H1 (cell line): Measurements from ENCODE around the gene DYNC1LI1.

Source experiments
- ASH2L ChIP-seq: fragments of 200-600, 300-600 bp; sonication (generic); IDR thresholded peaks from one replicate; pipeline ENCODE4 v1.7.1; 2017; ENCODE audit warnings: low read length
- EZH2 ChIP-seq: fragments of 200-600 bp; sonication (generic); IDR thresholded peaks from 2 replicates; pipeline ENCODE4 v1.7.1; 2012; ENCODE audit warnings: low read depth, mild to moderate bottlenecking, moderate library complexity, low read length, inconsistent platforms; ENCODE audit not compliant: severe bottlenecking
- MAFK ChIP-seq: IDR thresholded peaks from 2 replicates; pipeline ENCODE4 v1.6.1; 2012; ENCODE audit warnings: low read depth, mild to moderate bottlenecking, improper control_type of control experiment, low read length
- POLR2A ChIP-seq, 2 experiments: IDR thresholded peaks; 1 replicate in 1 of 2; 2 replicates in 1 of 2; pipeline ENCODE4 v1.6.1; 2011; ENCODE audit warnings: low read depth in 2 of 2, low read length in 2 of 2, mild to moderate bottlenecking in 2 of 2; ENCODE audit errors: control extremely low read depth in 1 of 2
- POLR2AphosphoS5 ChIP-seq: IDR thresholded peaks from 2 replicates; pipeline ENCODE4 v1.6.1; 2011; ENCODE audit warnings: low read depth, low read length
- SP2 ChIP-seq: IDR thresholded peaks from 2 replicates; pipeline ENCODE4 v1.6.1; 2012; ENCODE audit warnings: mild to moderate bottlenecking, low read length, inconsistent platforms
- TAF7 ChIP-seq: optimal IDR thresholded peaks from 2 replicates; pipeline ENCODE3; 2011; ENCODE audit warnings: low read depth, mild to moderate bottlenecking, inconsistent platforms, low read length, moderate library complexity, borderline replicate concordance
- YY1 ChIP-seq: IDR thresholded peaks from 2 replicates; pipeline ENCODE4 v1.6.1; 2011; ENCODE audit warnings: low read depth, mild to moderate bottlenecking, low read length
- TF ChIP-seq, protein P1 (sequence below), 3 experiments: IDR thresholded peaks; 1 replicate in 2 of 3; 2 replicates in 1 of 3; pipeline versions ENCODE4 v1.5.1 to v1.6.1; 2011; ENCODE audit warnings: low read length in 3 of 3, mild to moderate bottlenecking in 3 of 3, inconsistent platforms in 2 of 3, low read depth in 1 of 3, moderate library complexity in 1 of 3; ENCODE audit not compliant: insufficient read depth in 1 of 3; ENCODE audit errors: control extremely low read depth in 1 of 3
- TF ChIP-seq, protein P2 (sequence below): IDR thresholded peaks from 2 replicates; pipeline ENCODE4 v1.6.1; 2012; ENCODE audit warnings: inconsistent platforms
- TF ChIP-seq, protein P3 (sequence below): IDR thresholded peaks from 2 replicates; pipeline ENCODE4 v1.6.1; 2012; ENCODE audit warnings: low read length, inconsistent platforms
- TF ChIP-seq, protein P4 (sequence below): IDR thresholded peaks from 2 replicates; pipeline ENCODE4 v1.6.1; 2011; ENCODE audit warnings: low read depth, mild to moderate bottlenecking, low read length; ENCODE audit not compliant: insufficient read depth

DNA sequence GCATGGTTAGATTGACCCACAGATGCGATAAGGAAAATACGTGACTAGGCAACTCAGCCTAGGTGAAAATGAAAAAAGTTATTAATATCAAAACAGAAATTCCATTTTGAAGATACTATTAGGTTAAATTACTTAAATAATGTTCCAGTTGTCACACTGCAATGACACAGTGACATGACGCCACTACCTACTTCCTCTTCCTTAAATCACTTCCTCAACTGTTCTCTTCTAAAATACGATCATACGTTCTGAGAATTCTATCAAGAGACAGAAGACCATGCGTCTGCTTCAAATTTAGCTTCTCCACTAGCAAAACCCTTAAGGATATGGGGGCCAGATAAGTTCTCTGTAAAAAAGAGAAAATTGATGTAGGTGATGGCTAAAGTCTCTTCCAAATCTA lies 86.2 kb downstream of the DYNC1LI1 start:
- TF ChIP-seq, protein P1, sequence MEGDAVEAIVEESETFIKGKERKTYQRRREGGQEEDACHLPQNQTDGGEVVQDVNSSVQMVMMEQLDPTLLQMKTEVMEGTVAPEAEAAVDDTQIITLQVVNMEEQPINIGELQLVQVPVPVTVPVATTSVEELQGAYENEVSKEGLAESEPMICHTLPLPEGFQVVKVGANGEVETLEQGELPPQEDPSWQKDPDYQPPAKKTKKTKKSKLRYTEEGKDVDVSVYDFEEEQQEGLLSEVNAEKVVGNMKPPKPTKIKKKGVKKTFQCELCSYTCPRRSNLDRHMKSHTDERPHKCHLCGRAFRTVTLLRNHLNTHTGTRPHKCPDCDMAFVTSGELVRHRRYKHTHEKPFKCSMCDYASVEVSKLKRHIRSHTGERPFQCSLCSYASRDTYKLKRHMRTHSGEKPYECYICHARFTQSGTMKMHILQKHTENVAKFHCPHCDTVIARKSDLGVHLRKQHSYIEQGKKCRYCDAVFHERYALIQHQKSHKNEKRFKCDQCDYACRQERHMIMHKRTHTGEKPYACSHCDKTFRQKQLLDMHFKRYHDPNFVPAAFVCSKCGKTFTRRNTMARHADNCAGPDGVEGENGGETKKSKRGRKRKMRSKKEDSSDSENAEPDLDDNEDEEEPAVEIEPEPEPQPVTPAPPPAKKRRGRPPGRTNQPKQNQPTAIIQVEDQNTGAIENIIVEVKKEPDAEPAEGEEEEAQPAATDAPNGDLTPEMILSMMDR (IDR thresholded peaks at IDR 0.05; ENCODE audit: control extremely low read depth in 1 of 3, insufficient read depth in 1 of 3, low read depth in 1 of 3, low read length in 3 of 3), result no peak
- TF ChIP-seq POLR2AphosphoS5 (no peak), MAFK (no peak), YY1 (no peak), EZH2 (no peak), SP2 (no peak), POLR2A (IDR thresholded peaks at IDR 0.05; ENCODE audit: control extremely low read depth in 1 of 2, low read depth in 2 of 2, low read length in 2 of 2) (no peak), ASH2L (no peak), TAF7 (no peak)
- TF ChIP-seq, protein P2, sequence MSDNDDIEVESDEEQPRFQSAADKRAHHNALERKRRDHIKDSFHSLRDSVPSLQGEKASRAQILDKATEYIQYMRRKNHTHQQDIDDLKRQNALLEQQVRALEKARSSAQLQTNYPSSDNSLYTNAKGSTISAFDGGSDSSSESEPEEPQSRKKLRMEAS, result no peak
- TF ChIP-seq, protein P3, sequence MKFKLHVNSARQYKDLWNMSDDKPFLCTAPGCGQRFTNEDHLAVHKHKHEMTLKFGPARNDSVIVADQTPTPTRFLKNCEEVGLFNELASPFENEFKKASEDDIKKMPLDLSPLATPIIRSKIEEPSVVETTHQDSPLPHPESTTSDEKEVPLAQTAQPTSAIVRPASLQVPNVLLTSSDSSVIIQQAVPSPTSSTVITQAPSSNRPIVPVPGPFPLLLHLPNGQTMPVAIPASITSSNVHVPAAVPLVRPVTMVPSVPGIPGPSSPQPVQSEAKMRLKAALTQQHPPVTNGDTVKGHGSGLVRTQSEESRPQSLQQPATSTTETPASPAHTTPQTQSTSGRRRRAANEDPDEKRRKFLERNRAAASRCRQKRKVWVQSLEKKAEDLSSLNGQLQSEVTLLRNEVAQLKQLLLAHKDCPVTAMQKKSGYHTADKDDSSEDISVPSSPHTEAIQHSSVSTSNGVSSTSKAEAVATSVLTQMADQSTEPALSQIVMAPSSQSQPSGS, result no peak
- TF ChIP-seq, protein P4, sequence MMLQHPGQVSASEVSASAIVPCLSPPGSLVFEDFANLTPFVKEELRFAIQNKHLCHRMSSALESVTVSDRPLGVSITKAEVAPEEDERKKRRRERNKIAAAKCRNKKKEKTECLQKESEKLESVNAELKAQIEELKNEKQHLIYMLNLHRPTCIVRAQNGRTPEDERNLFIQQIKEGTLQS, result no peak
